GM06990 (cell line): ENCODE results near the gene CHTOP.

Experiments
- DNase-seq: peaks from one replicate; pipeline ENCODE4 v3.0.0-alpha.2; 2011; ENCODE audit not compliant: insufficient read length; ENCODE audit errors: extremely low read depth
- H3K27me3 ChIP-seq: replicated peaks from 2 replicates; pipeline ENCODE4 v1.6.0; 2011; ENCODE audit warnings: low read length; ENCODE audit not compliant: control insufficient read depth, insufficient read depth
- H3K36me3 ChIP-seq: 2 replicates; pipeline ENCODE4 v1.5.1; 2011; ENCODE audit warnings: low read length; ENCODE audit not compliant: control insufficient read depth, insufficient read depth
- H3K4me3 ChIP-seq: replicated peaks from 2 replicates; pipeline ENCODE4 v1.5.1; 2011; ENCODE audit warnings: low read depth, mild to moderate bottlenecking, control low read depth, low read length
- CTCF ChIP-seq: IDR thresholded peaks from 2 replicates; pipeline ENCODE4 v1.5.1; 2011; ENCODE audit warnings: low read length, control low read depth, mild to moderate bottlenecking, inconsistent platforms; ENCODE audit not compliant: insufficient read depth, poor library complexity, severe bottlenecking

Gene CHTOP

GRCh38 chr1:153592748-153593147, 41.1 kb upstream of the CHTOP start:
- no peaks in the 10 kb centered on the region for H3K27me3 ChIP-seq
- H3K4me3 ChIP-seq: no peak overlapping the region
- no peak for TF ChIP-seq CTCF
- H3K36me3 ChIP-seq: no peaks in the 10 kb centered on the region
- DNase-seq: no peak

- H3K36me3 ChIP-seq: no peaks in the 10 kb centered on the region
- no peak for TF ChIP-seq CTCF
- H3K4me3 ChIP-seq: no peak overlapping the region
- no peak for DNase-seq
- no peaks in the 10 kb centered on the region for H3K27me3 ChIP-seq
Measured at GRCh38 chr1:153597206-153597605, 36.7 kb upstream of the CHTOP start.

- no peak for TF ChIP-seq CTCF
- no peak overlapping the region for H3K4me3 ChIP-seq
- H3K27me3 ChIP-seq: no peaks in the 10 kb centered on the region
- peak; percentile 83 for DNase-seq
- H3K36me3 ChIP-seq: no peaks in the 10 kb centered on the region
Measured at GRCh38 chr1:153598309-153599172, 35.3 kb upstream of the CHTOP start.

- H3K4me3 ChIP-seq: no peak overlapping the region
- no peaks in the 10 kb centered on the region for H3K36me3 ChIP-seq
- no peak for TF ChIP-seq CTCF
- DNase-seq: no peak
- H3K27me3 ChIP-seq: no peaks in the 10 kb centered on the region
Measured at GRCh38 chr1:153599847-153600246, 34.0 kb upstream of the CHTOP start.

- Histone ChIP-seq H3K4me3 (no peak overlapping the region), H3K36me3 (no peaks in the 10 kb centered on the region), H3K27me3 (no peaks in the 10 kb centered on the region)
- DNase-seq: no peak
- no peak for TF ChIP-seq CTCF
Measured at GRCh38 chr1:153602749-153603148, 31.1 kb upstream of the CHTOP start.

- no peaks in the 10 kb centered on the region; the same call in 1 of the 2 replicates for H3K27me3 ChIP-seq
- no peak for DNase-seq
- no peak for TF ChIP-seq CTCF
- no peaks in the 10 kb centered on the region for H3K36me3 ChIP-seq
- no peak overlapping the region for H3K4me3 ChIP-seq
Measured at GRCh38 chr1:153606194-153606593, 27.7 kb upstream of the CHTOP start.
